ENCODE data around the gene SGO2.

DNA sequence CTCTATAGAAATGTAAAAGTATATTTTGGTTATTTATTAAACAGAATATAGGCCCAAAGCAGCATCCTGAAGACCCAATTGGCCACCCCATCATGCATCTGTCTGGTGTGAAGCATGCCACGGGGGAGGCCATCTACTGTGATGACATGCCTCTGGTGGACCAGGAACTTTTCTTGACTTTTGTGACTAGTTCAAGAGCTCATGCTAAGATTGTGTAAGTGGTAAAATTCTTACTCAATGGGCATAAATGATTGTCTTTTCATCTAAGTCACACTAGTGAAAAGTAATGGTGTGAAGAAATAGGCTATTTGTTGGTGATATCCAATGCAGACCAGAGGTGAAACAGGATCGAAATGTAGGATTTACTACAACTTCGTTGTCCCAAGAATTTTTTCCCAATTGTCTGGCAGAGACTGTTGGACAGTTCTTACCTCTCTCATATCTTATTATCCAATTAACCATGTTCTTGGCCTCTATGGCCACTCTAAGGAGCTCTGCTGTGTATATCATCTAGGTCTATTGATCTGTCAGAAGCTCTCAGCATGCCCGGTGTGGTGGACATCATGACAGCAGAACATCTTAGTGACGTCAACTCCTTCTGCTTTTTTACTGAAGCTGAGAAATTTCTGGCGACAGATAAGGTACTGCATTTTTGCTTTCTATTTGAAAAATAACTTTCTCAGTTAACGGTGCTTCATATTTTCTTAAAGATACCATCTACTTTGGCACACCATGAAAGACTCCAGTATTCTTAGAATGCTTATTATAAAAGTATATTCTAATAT, 94.8 kb downstream of the SGO2 start:
- TF ChIP-seq GATA3 (IDR thresholded peaks at IDR 0.05; ENCODE audit: low read depth, low read length): no peak
- no peak for TF ChIP-seq GATA2 (IDR thresholded peaks at IDR 0.05; ENCODE audit: low read depth, low read length)

Measured in SH-SY5Y (cell line).